GM10248 (cell line): ENCODE results near the gene HECW1.

ENCODE experiments used
- CTCF ChIA-PET: fragments of 300-600 bp; sonication (Branson Sonifier 250); formaldehyde crosslinking; extraction: SDS; loops from one replicate; lab custom pipeline; 2021; ENCODE audit warnings: antibody characterized with exemption; lab: Yijun Ruan, JAX
- POLR2A ChIA-PET: fragments of 350-650 bp; sonication (Branson Sonifier 250); formaldehyde crosslinking; extraction: SDS; loops from one replicate; lab custom pipeline; 2020; ENCODE audit warnings: antibody characterized with exemption; lab: Yijun Ruan, JAX
- DNase-seq: peaks from one replicate; pipeline ENCODE4 v3.0.0; 2012; ENCODE audit errors: extremely low spot score
- CTCF ChIP-seq: IDR thresholded peaks from 2 replicates; pipeline ENCODE4 v1.5.1; 2012; ENCODE audit warnings: mild to moderate bottlenecking, low read depth; ENCODE audit errors: extremely low read depth, missing control alignments, control extremely low read depth

HECW1 gene

GRCh38 chr7:43377196-43377960 lies 264.9 kb downstream of the HECW1 start:
- POLR2A ChIA-PET, result no interaction called here
- DNase-seq, result no peak
- no peak for TF ChIP-seq CTCF
- CTCF ChIA-PET, result no interaction called here

GRCh38 chr7:43379210-43379609 lies 266.8 kb downstream of the HECW1 start:
- no peak for DNase-seq
- ChIA-PET CTCF (no interaction called here), POLR2A (no interaction called here)
- TF ChIP-seq CTCF, result no peak

- ChIA-PET CTCF (no interaction called here), POLR2A (no interaction called here)
- no peak for TF ChIP-seq CTCF
- no peak for DNase-seq
These were observed 272.3 kb downstream of the HECW1 start for GRCh38 chr7:43384616-43385308.

GRCh38 chr7:43385309-43385680 lies 272.8 kb downstream of the HECW1 start:
- CTCF ChIA-PET, result interaction anchor here (0.7 to 1.6 kb wide), 3 partner anchors 32 to 76 kb away, joined by 3 read pairs; no protein-coding TSS in a partner anchor

GRCh38 chr7:43385856-43386255 lies 273.4 kb downstream of the HECW1 start:
- no peak for DNase-seq
- ChIA-PET CTCF (interaction anchor here (0.7 to 1.6 kb wide), 3 partner anchors 32 to 75 kb away, joined by 3 read pairs; no protein-coding TSS in a partner anchor), POLR2A (no interaction called here)
- TF ChIP-seq CTCF, result no peak

More at GRCh38 chr7:43385309-43385680, 272.8 kb downstream of the HECW1 start:
- TF ChIP-seq CTCF, result no peak
- POLR2A ChIA-PET, result no interaction called here
- DNase-seq, result no peak

GRCh38 chr7:43387932-43388331 lies 275.5 kb downstream of the HECW1 start:
- no peak for DNase-seq
- ChIA-PET POLR2A (no interaction called here), CTCF (interaction anchor here (1.1 kb wide), 1 partner anchor 52 kb away, joined by 3 read pairs; no protein-coding TSS in a partner anchor)
- no peak for TF ChIP-seq CTCF
